GM10248 (cell line): ENCODE measurements around the gene RPAP3.

ENCODE experiments used
- CTCF ChIA-PET: fragments of 300-600 bp; sonication (Branson Sonifier 250); formaldehyde crosslinking; extraction: SDS; loops from one replicate; lab custom pipeline; 2021; ENCODE audit warnings: antibody characterized with exemption; lab: Yijun Ruan, JAX
- POLR2A ChIA-PET: fragments of 350-650 bp; sonication (Branson Sonifier 250); formaldehyde crosslinking; extraction: SDS; loops from one replicate; lab custom pipeline; 2020; ENCODE audit warnings: antibody characterized with exemption; lab: Yijun Ruan, JAX
- DNase-seq: peaks from one replicate; pipeline ENCODE4 v3.0.0; 2012; ENCODE audit errors: extremely low spot score
- CTCF ChIP-seq: IDR thresholded peaks from 2 replicates; pipeline ENCODE4 v1.5.1; 2012; ENCODE audit warnings: mild to moderate bottlenecking, low read depth; ENCODE audit errors: extremely low read depth, missing control alignments, control extremely low read depth

The RPAP3 gene

GRCh38 chr12:47616440-47616839 is 89.4 kb downstream of the RPAP3 start:
- ChIA-PET POLR2A (no interaction called here), CTCF (interaction anchor here (1.3 to 1.4 kb wide), 2 partner anchors 12 to 151 kb away, joined by 4 read pairs; no protein-coding TSS in a partner anchor)
- DNase-seq, result no peak
- no peak for TF ChIP-seq CTCF

- ChIA-PET CTCF (interaction anchor here (1.3 to 1.4 kb wide), 2 partner anchors 11 to 151 kb away, joined by 4 read pairs; no protein-coding TSS in a partner anchor), POLR2A (no interaction called here)
- DNase-seq, result no peak
- no peak for TF ChIP-seq CTCF
Measured at GRCh38 chr12:47615711-47616110, 90.1 kb downstream of the RPAP3 start.

GRCh38 chr12:47614521-47614920 is 91.3 kb downstream of the RPAP3 start:
- CTCF ChIA-PET, result interaction anchor here (0.9 kb wide), 1 partner anchor 9 kb away, joined by 3 read pairs; no protein-coding TSS in a partner anchor
- no peak for TF ChIP-seq CTCF
- DNase-seq, result no peak
- POLR2A ChIA-PET, result no interaction called here

GRCh38 chr12:47612953-47613352 is 92.9 kb downstream of the RPAP3 start:
- ChIA-PET CTCF (interaction anchor here (1.7 kb wide), 1 partner anchor 11 kb away, joined by 4 read pairs; no protein-coding TSS in a partner anchor), POLR2A (no interaction called here)
- TF ChIP-seq CTCF, result no peak
- no peak for DNase-seq

GRCh38 chr12:47611906-47612305 is 93.9 kb downstream of the RPAP3 start:
- no peak for TF ChIP-seq CTCF
- no peak for DNase-seq
- POLR2A ChIA-PET, result no interaction called here
- CTCF ChIA-PET, result interaction anchor here (1.7 kb wide), 1 partner anchor 10 kb away, joined by 4 read pairs; no protein-coding TSS in a partner anchor
